GM12878 (cell line): Measurements from ENCODE around the gene KCNAB2.

Experiments used
- CBX5 ChIP-seq: sonication (generic); IDR thresholded peaks from 2 replicates; pipeline ENCODE4 v1.6.1; 2016; ENCODE audit warnings: low read depth, moderate library complexity, mild to moderate bottlenecking, inconsistent platforms
- ESRRA ChIP-seq: IDR thresholded peaks from 2 replicates; pipeline ENCODE4 v1.6.1; 2012; ENCODE audit warnings: mild to moderate bottlenecking, low read length, improper control_type of control experiment
- POLR2A ChIP-seq: IDR thresholded peaks from 2 replicates; pipeline ENCODE4 v1.6.1; 2011; ENCODE audit warnings: low read depth, mild to moderate bottlenecking, low read length
- SP1 ChIP-seq: IDR thresholded peaks from one replicate; pipeline ENCODE4 v1.6.1; 2011; ENCODE audit warnings: low read depth, low read length

- TF ChIP-seq POLR2A: no peak
- no peak for TF ChIP-seq CBX5
- no peak for TF ChIP-seq ESRRA
- TF ChIP-seq SP1: no peak
These were observed 41.7 kb downstream of the KCNAB2 start for GRCh38 chr1:6087377-6087772.
